GM23338 (cell line): ENCODE results near the gene KCNAB1. TPM values are rescaled to one million over a fixed set of nuclear protein-coding genes. Genes with fewer than 3 reads are reported as not detected.

ENCODE experiments used
- ATAC-seq: fragments of 200-7000 bp; cut with Tn5 transposase; 3 replicates; pipeline ENCODE4 v1.9.1; 2020
- DNase-seq: peaks from one replicate; pipeline ENCODE4 v3.0.0-alpha.2; 2015; ENCODE audit warnings: low spot score
- H2AFZ ChIP-seq: fragments of 200-600 bp; sonication (generic); 2 replicates; pipeline ENCODE4 v1.8.0; 2016; ENCODE audit warnings: antibody characterized with exemption, mild to moderate bottlenecking, moderate library complexity
- H3F3A ChIP-seq: fragments of 200-600 bp; sonication (generic); replicated peaks from 2 replicates; pipeline ENCODE4 v1.8.0; 2017; ENCODE audit warnings: antibody characterized with exemption, mixed run types, low read depth
- H3K27ac ChIP-seq: fragments of 200-600 bp; sonication (generic); 2 replicates; pipeline ENCODE4 v1.6.1; 2016; ENCODE audit warnings: low read depth
- H3K27me3 ChIP-seq: fragments of 200-600 bp; sonication (generic); 2 replicates; pipeline ENCODE4 v1.8.0; 2016; ENCODE audit warnings: mild to moderate bottlenecking, mixed run types, moderate library complexity; ENCODE audit not compliant: insufficient read depth
- H3K36me3 ChIP-seq: fragments of 200-600 bp; sonication (generic); 2 replicates; pipeline ENCODE4 v1.8.0; 2016; ENCODE audit warnings: mild to moderate bottlenecking; ENCODE audit not compliant: insufficient read depth
- H3K4me1 ChIP-seq: fragments of 200-600 bp; sonication (generic); 2 replicates; pipeline ENCODE4 v1.8.0; 2016; ENCODE audit warnings: mild to moderate bottlenecking, moderate library complexity; ENCODE audit not compliant: insufficient read depth
- H3K4me2 ChIP-seq: fragments of 200-600 bp; sonication (generic); 2 replicates; pipeline ENCODE4 v1.7.1; 2017; ENCODE audit warnings: mixed run types
- H3K4me3 ChIP-seq: fragments of 200-600 bp; sonication (generic); 2 replicates; pipeline ENCODE4 v1.6.1; 2016; ENCODE audit warnings: mixed run types
- H3K79me2 ChIP-seq: fragments of 200-600 bp; sonication (generic); replicated peaks from 2 replicates; pipeline ENCODE4 v1.8.0; 2017; ENCODE audit warnings: mild to moderate bottlenecking; ENCODE audit not compliant: insufficient read depth
- H3K9me2 ChIP-seq: fragments of 200-600 bp; sonication (generic); 2 replicates; pipeline ENCODE4 v1.8.0; 2017; ENCODE audit not compliant: insufficient read depth
- H4K20me1 ChIP-seq: fragments of 200-600 bp; sonication (generic); replicated peaks from 2 replicates; pipeline ENCODE4 v1.8.0; 2017; ENCODE audit warnings: mild to moderate bottlenecking; ENCODE audit not compliant: insufficient read depth
- H3K27ac Mint-ChIP-seq: 2 replicates; pipeline ENCODE4 v1.8.0; 2020; ENCODE audit warnings: inconsistent platforms, mild to moderate bottlenecking, moderate library complexity, mixed read lengths
- H3K27me3 Mint-ChIP-seq: 3 replicates; pipeline ENCODE4 v1.8.0; 2022; ENCODE audit warnings: low read depth, mild to moderate bottlenecking, moderate library complexity, mixed read lengths, inconsistent platforms; ENCODE audit not compliant: insufficient read depth, poor library complexity
- H3K36me3 Mint-ChIP-seq: 3 replicates; pipeline ENCODE4 v1.8.0; 2021; ENCODE audit warnings: low read depth, mild to moderate bottlenecking, inconsistent platforms, moderate library complexity, mixed read lengths
- H3K4me1 Mint-ChIP-seq: 3 replicates; pipeline ENCODE4 v1.8.0; 2020; ENCODE audit warnings: mild to moderate bottlenecking, inconsistent platforms, mixed read lengths
- H3K4me3 Mint-ChIP-seq: 3 replicates; pipeline ENCODE4 v1.8.0; 2021; ENCODE audit warnings: moderate library complexity, mild to moderate bottlenecking, inconsistent platforms, mixed read lengths
- H3K9me3 Mint-ChIP-seq: 3 replicates; pipeline ENCODE4 v1.8.0; 2020; ENCODE audit warnings: moderate library complexity, mild to moderate bottlenecking, inconsistent platforms, mixed read lengths
- CREB1 ChIP-seq: fragments of 250-450 bp; sonication (Bioruptor Pico); IDR thresholded peaks from 2 replicates; pipeline ENCODE4 v1.5.0; 2020; ENCODE audit warnings: low read depth, mild to moderate bottlenecking, moderate library complexity
- CTCF ChIP-seq, 2 experiments: fragments of 200-600 bp in 1 of 2; sonication (generic) in 1 of 2; conservative IDR thresholded peaks; 2 replicates each; pipeline versions ENCODE4 v1.5.1 to v1.6.1; 2016 to 2017; ENCODE audit warnings: antibody characterized with exemption in 2 of 2, low read depth in 2 of 2, mild to moderate bottlenecking in 2 of 2, moderate library complexity in 1 of 2
- EZH2 ChIP-seq: fragments of 200-600 bp; sonication (generic); IDR thresholded peaks from one replicate; pipeline ENCODE4 v1.8.0; 2017; ENCODE audit warnings: antibody characterized with exemption, mild to moderate bottlenecking, low read depth; ENCODE audit not compliant: unreplicated experiment
- EZH2phosphoT487 ChIP-seq: fragments of 200-600 bp; sonication (generic); IDR thresholded peaks from one replicate; pipeline ENCODE4 v1.8.1; 2018; ENCODE audit warnings: antibody characterized with exemption; ENCODE audit not compliant: unreplicated experiment
- NANOG ChIP-seq: IDR thresholded peaks from 2 replicates; pipeline ENCODE4 v1.6.1; 2016; ENCODE audit warnings: antibody characterized with exemption, borderline replicate concordance
- POLR2AphosphoS5 ChIP-seq: IDR thresholded peaks from 2 replicates; pipeline ENCODE4 v1.6.1; 2016; ENCODE audit warnings: antibody characterized with exemption, low read depth
- REST ChIP-seq: IDR thresholded peaks from one replicate; pipeline ENCODE4 v1.6.1; 2018; ENCODE audit warnings: antibody characterized with exemption; ENCODE audit not compliant: unreplicated experiment
- STAT1 ChIP-seq: IDR thresholded peaks from one replicate; pipeline ENCODE4 v1.6.1; 2016; ENCODE audit warnings: antibody characterized with exemption; ENCODE audit not compliant: unreplicated experiment
- ZNF114 ChIP-seq: fragments of 250-450 bp; sonication (Bioruptor Pico); IDR thresholded peaks from 2 replicates; pipeline ENCODE4 v1.5.0; 2020; ENCODE audit warnings: mild to moderate bottlenecking, moderate library complexity
- ZNF331 ChIP-seq: fragments of 250-450 bp; sonication (Bioruptor Pico); IDR thresholded peaks from 2 replicates; pipeline ENCODE4 v1.5.0; 2020; ENCODE audit warnings: low read depth, mild to moderate bottlenecking, moderate library complexity
- polyA plus RNA-seq: library from polyadenylated mRNA; unstranded; fragments of >200 nt; fragmentation: Nextera tagmentation; extraction: Ambion mirVana; gene quantifications from 2 replicates; pipeline ENCODE4 v1.2.1, GENCODE V29; 2016
- total RNA-seq: library from RNA; depleted of rRNA; stranded (reverse); fragments of >200 nt; shearing (Covaris generic); gene quantifications from 2 replicates; pipeline ENCODE4 v1.2.3, GENCODE V29; 2014
- TF ChIP-seq, protein P1 (sequence below): IDR thresholded peaks from 2 replicates; pipeline ENCODE4 v1.6.1; 2016; ENCODE audit warnings: antibody characterized with exemption

The KCNAB1 gene
- total and polyA plus RNA-seq, 2 experiments from 2014 or later, result 0.69 to 2.6 TPM

- Histone ChIP-seq H2AFZ (no peak overlapping the region), H4K20me1 (no peaks in the 10 kb centered on the region), H3K4me3 (no peak overlapping the region), H3K4me1 (no peaks in the 10 kb centered on the region), H3K4me2 (no peak overlapping the region), H3K27ac (no peak overlapping the region), H3K9me2 (no peaks in the 10 kb centered on the region; the same call in 1 of the 2 replicates), H3F3A (no peaks in the 10 kb centered on the region), H3K27me3 (no peaks in the 10 kb centered on the region), H3K36me3 (no peaks in the 10 kb centered on the region), H3K79me2 (no peaks in the 10 kb centered on the region)
- DNase-seq (no peak), ATAC-seq (no peak)
- no peak overlapping the region for H3K4me3 Mint-ChIP-seq
- H3K27me3 Mint-ChIP-seq, result peaks cover 1% of the 10 kb centered on the region
- no peaks in the 10 kb centered on the region; the same call in 2 of the 3 replicates for H3K4me1 Mint-ChIP-seq
- no peaks in the 10 kb centered on the region for H3K9me3 Mint-ChIP-seq
- no peaks in the 10 kb centered on the region for H3K36me3 Mint-ChIP-seq
- H3K27ac Mint-ChIP-seq, result no peak overlapping the region
- no peak for TF ChIP-seq ZNF331 (CRISPR knock-in tag)
- no peak for TF ChIP-seq CTCF (conservative IDR thresholded peaks at IDR 0.05; ENCODE audit: low read depth in 2 of 2)
- no peak for TF ChIP-seq EZH2phosphoT487
- no peak for TF ChIP-seq CREB1 (CRISPR knock-in tag)
- TF ChIP-seq STAT1, result no peak
- TF ChIP-seq, protein P1, sequence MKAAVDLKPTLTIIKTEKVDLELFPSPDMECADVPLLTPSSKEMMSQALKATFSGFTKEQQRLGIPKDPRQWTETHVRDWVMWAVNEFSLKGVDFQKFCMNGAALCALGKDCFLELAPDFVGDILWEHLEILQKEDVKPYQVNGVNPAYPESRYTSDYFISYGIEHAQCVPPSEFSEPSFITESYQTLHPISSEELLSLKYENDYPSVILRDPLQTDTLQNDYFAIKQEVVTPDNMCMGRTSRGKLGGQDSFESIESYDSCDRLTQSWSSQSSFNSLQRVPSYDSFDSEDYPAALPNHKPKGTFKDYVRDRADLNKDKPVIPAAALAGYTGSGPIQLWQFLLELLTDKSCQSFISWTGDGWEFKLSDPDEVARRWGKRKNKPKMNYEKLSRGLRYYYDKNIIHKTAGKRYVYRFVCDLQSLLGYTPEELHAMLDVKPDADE, result no peak
Observed at GRCh38 chr3:156264771-156265170, 144.4 kb downstream of the KCNAB1 start.

GRCh38 chr3:156271508-156271907 lies 151.1 kb downstream of the KCNAB1 start:
- ATAC-seq (no peak), DNase-seq (no peak)
- Histone ChIP-seq H3K27ac (no peak overlapping the region), H3K79me2 (no peaks in the 10 kb centered on the region), H3K9me2 (peaks cover 8% of the 10 kb centered on the region; the same call in 1 of the 2 replicates), H3K4me3 (no peak overlapping the region), H4K20me1 (no peaks in the 10 kb centered on the region), H3K4me1 (no peaks in the 10 kb centered on the region), H3K27me3 (no peaks in the 10 kb centered on the region), H3K4me2 (no peak overlapping the region), H3F3A (no peaks in the 10 kb centered on the region), H2AFZ (no peak overlapping the region), H3K36me3 (no peaks in the 10 kb centered on the region)
- no peaks in the 10 kb centered on the region for H3K27me3 Mint-ChIP-seq
- no peak overlapping the region for H3K27ac Mint-ChIP-seq
- H3K4me1 Mint-ChIP-seq, result no peaks in the 10 kb centered on the region
- H3K9me3 Mint-ChIP-seq, result no peaks in the 10 kb centered on the region
- H3K36me3 Mint-ChIP-seq, result no peaks in the 10 kb centered on the region
- H3K4me3 Mint-ChIP-seq, result no peak overlapping the region
- no peak for TF ChIP-seq POLR2AphosphoS5
- TF ChIP-seq ZNF331 (CRISPR knock-in tag), result no peak
- no peak for TF ChIP-seq CREB1 (CRISPR knock-in tag)
- no peak for TF ChIP-seq NANOG
- TF ChIP-seq EZH2phosphoT487, result no peak
- TF ChIP-seq EZH2, result no peak
- TF ChIP-seq ZNF114 (CRISPR knock-in tag), result no peak
- TF ChIP-seq, protein P1, result no peak
- TF ChIP-seq CTCF (conservative IDR thresholded peaks at IDR 0.05; ENCODE audit: low read depth in 2 of 2), result no peak
- no peak for TF ChIP-seq REST
